B cell (primary cell): ENCODE data around the gene APBB3.

Experiments used
- EZH2 ChIP-seq: IDR thresholded peaks from 2 replicates; pipeline ENCODE4 v1.6.1; 2012; ENCODE audit warnings: borderline replicate concordance, low read depth, mild to moderate bottlenecking, moderate library complexity, low read length; ENCODE audit not compliant: insufficient read depth, poor library complexity, severe bottlenecking
- TF ChIP-seq, protein P1 (sequence below): fragments of 200-600 bp; IDR thresholded peaks from one replicate; pipeline ENCODE4 v1.8.0; 2022; ENCODE audit warnings: antibody characterized with exemption, mild to moderate bottlenecking

DNA sequence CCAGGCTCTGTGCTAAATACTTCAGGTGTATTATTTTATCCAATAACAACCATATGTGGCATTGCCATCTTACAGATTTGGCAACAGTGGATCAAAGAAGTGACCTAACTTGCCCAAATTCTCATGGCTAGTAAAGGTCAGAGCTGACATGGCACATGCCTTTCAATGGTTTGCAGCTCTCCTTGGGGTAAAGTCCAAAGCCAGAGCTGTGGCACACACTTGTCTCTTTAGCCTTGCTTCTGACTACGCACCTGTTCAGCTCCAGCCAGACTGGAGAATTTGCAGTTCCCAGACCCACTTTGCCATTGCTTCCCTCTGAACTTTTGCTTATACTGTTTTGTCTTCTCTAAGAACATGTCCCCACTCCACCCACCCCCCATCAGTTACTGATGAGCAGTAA lies 6.1 kb upstream of the APBB3 start:
- no peak for TF ChIP-seq EZH2
- TF ChIP-seq, protein P1, sequence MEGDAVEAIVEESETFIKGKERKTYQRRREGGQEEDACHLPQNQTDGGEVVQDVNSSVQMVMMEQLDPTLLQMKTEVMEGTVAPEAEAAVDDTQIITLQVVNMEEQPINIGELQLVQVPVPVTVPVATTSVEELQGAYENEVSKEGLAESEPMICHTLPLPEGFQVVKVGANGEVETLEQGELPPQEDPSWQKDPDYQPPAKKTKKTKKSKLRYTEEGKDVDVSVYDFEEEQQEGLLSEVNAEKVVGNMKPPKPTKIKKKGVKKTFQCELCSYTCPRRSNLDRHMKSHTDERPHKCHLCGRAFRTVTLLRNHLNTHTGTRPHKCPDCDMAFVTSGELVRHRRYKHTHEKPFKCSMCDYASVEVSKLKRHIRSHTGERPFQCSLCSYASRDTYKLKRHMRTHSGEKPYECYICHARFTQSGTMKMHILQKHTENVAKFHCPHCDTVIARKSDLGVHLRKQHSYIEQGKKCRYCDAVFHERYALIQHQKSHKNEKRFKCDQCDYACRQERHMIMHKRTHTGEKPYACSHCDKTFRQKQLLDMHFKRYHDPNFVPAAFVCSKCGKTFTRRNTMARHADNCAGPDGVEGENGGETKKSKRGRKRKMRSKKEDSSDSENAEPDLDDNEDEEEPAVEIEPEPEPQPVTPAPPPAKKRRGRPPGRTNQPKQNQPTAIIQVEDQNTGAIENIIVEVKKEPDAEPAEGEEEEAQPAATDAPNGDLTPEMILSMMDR, result no peak
